ENCODE results near the gene DPP6. TPM values are rescaled to one million over a fixed set of nuclear protein-coding genes. Genes with fewer than 3 reads are reported as not detected.

The DPP6 gene
- total RNA-seq, 4 donors from 2014 or later: 1.8 to 33.7 (median 6.4) TPM

- intact Hi-C loops (cut with DNase I; ENCODE audit: low total_unique reads): no loop called here
Observed at GRCh38 chr7:154326421-154326820, 274.2 kb downstream of the DPP6 start.

GRCh38 chr7:154330318-154330717 is 278.1 kb downstream of the DPP6 start:
- 54 to 70% methylated on average over 11 to 12 of the region's 12 CpGs for WGBS, 2 donors (ENCODE audit: low coverage in 1 of 2)
- in situ Hi-C loops (cut with MboI; ENCODE audit: low pct_ligation_motif_present in 1 of 4, low pct_unique_long_range_greater_than_20kb in 1 of 4, low sequenced_read_pairs in 3 of 4): no loop called here

More at GRCh38 chr7:154326421-154326820, 274.2 kb downstream of the DPP6 start:
- Histone ChIP-seq H3K27ac (no peak overlapping the region), H3K27me3 (no peaks in the 10 kb centered on the region), H3K4me1 (no peaks in the 10 kb centered on the region), H3K4me3 (no peak overlapping the region), H3K36me3 (no peaks in the 10 kb centered on the region), H3K9me3 (no peaks in the 10 kb centered on the region)
- 56 to 61% methylated on average over 3 of the region's 3 CpGs for whole genome bisulfite sequencing, 2 donors (ENCODE audit: low coverage in 1 of 2)
- in situ Hi-C loops (cut with MboI; ENCODE audit: low pct_ligation_motif_present in 1 of 4, low pct_unique_long_range_greater_than_20kb in 1 of 4, low sequenced_read_pairs in 3 of 4): no loop called here
- DNase-seq: no peak
- TF ChIP-seq POLR2A (IDR thresholded peaks at IDR 0.05) (no peak), POLR2AphosphoS5 (IDR thresholded peaks at IDR 0.05) (no peak), EP300 (IDR thresholded peaks at IDR 0.05; ENCODE audit: low read depth) (no peak), CTCF (IDR thresholded peaks at IDR 0.05) (no peak)

GRCh38 chr7:154332811-154333580 is 280.8 kb downstream of the DPP6 start:
- no peaks in the 10 kb centered on the region for H3K4me1 ChIP-seq
- intact Hi-C loops (cut with DNase I; ENCODE audit: low total_unique reads): loop anchor here (5.0 kb wide), 1 partner anchor 821 kb away; no protein-coding TSS in a partner anchor
- H3K9me3 ChIP-seq: no peaks in the 10 kb centered on the region
- TF ChIP-seq POLR2A (IDR thresholded peaks at IDR 0.05) (no peak), POLR2AphosphoS5 (IDR thresholded peaks at IDR 0.05) (no peak), EP300 (IDR thresholded peaks at IDR 0.05; ENCODE audit: low read depth) (no peak), CTCF (IDR thresholded peaks at IDR 0.05) (no peak)
- in situ Hi-C loops (cut with MboI; ENCODE audit: low pct_ligation_motif_present in 1 of 4, low pct_unique_long_range_greater_than_20kb in 1 of 4, low sequenced_read_pairs in 3 of 4): no loop called here
- no peak overlapping the region for H3K4me3 ChIP-seq
- no peak overlapping the region for H3K27ac ChIP-seq
- 76 to 91% methylated on average over 15 of the region's 15 CpGs for WGBS, 2 donors (ENCODE audit: low coverage in 1 of 2)
- H3K27me3 ChIP-seq: no peaks in the 10 kb centered on the region
- H3K36me3 ChIP-seq: no peaks in the 10 kb centered on the region
- no peak for DNase-seq

More at GRCh38 chr7:154330318-154330717, 278.1 kb downstream of the DPP6 start:
- Histone ChIP-seq H3K4me1 (no peaks in the 10 kb centered on the region), H3K27ac (no peak overlapping the region), H3K9me3 (no peaks in the 10 kb centered on the region), H3K27me3 (no peaks in the 10 kb centered on the region), H3K4me3 (no peak overlapping the region), H3K36me3 (no peaks in the 10 kb centered on the region)
- no peak for DNase-seq
- intact Hi-C loops (cut with DNase I; ENCODE audit: low total_unique reads): loop anchor here (5.0 kb wide), 1 partner anchor 818 kb away; no protein-coding TSS in a partner anchor
- TF ChIP-seq POLR2A (IDR thresholded peaks at IDR 0.05) (no peak), CTCF (IDR thresholded peaks at IDR 0.05) (no peak)

- WGBS, 2 donors (ENCODE audit: low coverage in 1 of 2): 92% methylated on average over 12 of the region's 12 CpGs; no CpG with 5 or more reads in 1 of the 2 donors
- Histone ChIP-seq H3K9me3 (no peaks in the 10 kb centered on the region), H3K27me3 (no peaks in the 10 kb centered on the region), H3K4me3 (no peak overlapping the region), H3K36me3 (no peaks in the 10 kb centered on the region), H3K4me1 (no peaks in the 10 kb centered on the region), H3K27ac (no peak overlapping the region)
- DNase-seq: no peak
- intact Hi-C loops (cut with DNase I; ENCODE audit: low total_unique reads): no loop called here
- TF ChIP-seq EP300 (IDR thresholded peaks at IDR 0.05; ENCODE audit: low read depth) (no peak), POLR2A (IDR thresholded peaks at IDR 0.05) (no peak), CTCF (IDR thresholded peaks at IDR 0.05) (no peak), POLR2AphosphoS5 (IDR thresholded peaks at IDR 0.05) (no peak)
- in situ Hi-C loops (cut with MboI; ENCODE audit: low pct_ligation_motif_present in 1 of 4, low pct_unique_long_range_greater_than_20kb in 1 of 4, low sequenced_read_pairs in 3 of 4): no loop called here
Observed at GRCh38 chr7:154336295-154336694, 284.1 kb downstream of the DPP6 start.

Data from transverse colon (tissue), 4 donors.